Smooth muscle cell (in vitro differentiated cells): ENCODE results near the gene STIMATE. TPM values are rescaled to one million over a fixed set of nuclear protein-coding genes. Genes with fewer than 3 reads are reported as not detected.

ENCODE experiments used
- DNase-seq: peaks from one replicate; lab custom pipeline; 2025; ENCODE audit not compliant: unreplicated experiment; lab: John Stamatoyannopoulos, UW
- H2AFZ ChIP-seq: fragments of 200-600 bp; sonication (generic); 2 replicates; pipeline ENCODE4 v1.6.0; 2016; ENCODE audit warnings: antibody characterized with exemption, low read depth, mild to moderate bottlenecking
- H3F3A ChIP-seq: fragments of 200-600 bp; sonication (generic); 2 replicates; pipeline ENCODE4 v1.6.0; 2017; ENCODE audit warnings: antibody characterized with exemption, low read depth
- H3K27ac ChIP-seq: fragments of 200-600 bp; sonication (generic); 2 replicates; pipeline ENCODE4 v1.5.1; 2016; ENCODE audit warnings: low read depth, mild to moderate bottlenecking
- H3K27me3 ChIP-seq: fragments of 200-600 bp; sonication (generic); 2 replicates; pipeline ENCODE4 v1.6.1; 2016; ENCODE audit warnings: low read depth, mild to moderate bottlenecking
- H3K36me3 ChIP-seq: fragments of 200-600 bp; sonication (generic); 2 replicates; pipeline ENCODE4 v1.5.1; 2016; ENCODE audit warnings: low read depth
- H3K4me1 ChIP-seq: fragments of 200-600 bp; sonication (generic); 2 replicates; pipeline ENCODE4 v1.5.1; 2016; ENCODE audit warnings: low read depth
- H3K4me2 ChIP-seq: fragments of 200-600 bp; sonication (generic); 2 replicates; pipeline ENCODE4 v1.6.0; 2016; ENCODE audit warnings: mild to moderate bottlenecking
- H3K4me3 ChIP-seq: fragments of 200-600 bp; sonication (generic); 2 replicates; pipeline ENCODE4 v1.5.1; 2016; ENCODE audit warnings: mild to moderate bottlenecking
- H3K79me2 ChIP-seq: fragments of 200-600 bp; sonication (generic); 2 replicates; pipeline ENCODE4 v1.6.0; 2016; ENCODE audit warnings: low read depth, mild to moderate bottlenecking
- H3K9ac ChIP-seq: fragments of 200-600 bp; sonication (generic); 2 replicates; pipeline ENCODE4 v1.6.0; 2016; ENCODE audit warnings: low read depth
- H3K9me3 ChIP-seq: fragments of 200-600 bp; sonication (generic); replicated peaks from 2 replicates; pipeline ENCODE4 v1.5.1; 2016; ENCODE audit warnings: low read depth
- H4K20me1 ChIP-seq: fragments of 200-600 bp; sonication (generic); 2 replicates; pipeline ENCODE4 v1.6.0; 2016; ENCODE audit warnings: low read depth
- WGBS: methylation state at CpG from one replicate; pipeline ENCODE4 v1.1.7; 2016; ENCODE audit warnings: low lambda C conversion rate; 5-methylcytosine and 5-hydroxymethylcytosine counted together
- polyA plus RNA-seq: library from polyadenylated mRNA; unstranded; fragments of >200 nt; fragmentation: Nextera tagmentation; extraction: Ambion mirVana; gene quantifications from 2 replicates; pipeline ENCODE4 v1.2.1, GENCODE V29; 2016
- total RNA-seq: library from RNA; depleted of rRNA; stranded (reverse); fragments of >200 nt; gene quantifications from 2 replicates; pipeline ENCODE4 v1.2.3, GENCODE V29; 2014
- TF ChIP-seq, protein P1 (sequence below): fragments of 200-600 bp; sonication (generic); IDR thresholded peaks from 2 replicates; pipeline ENCODE4 v1.5.1; 2017; ENCODE audit warnings: borderline replicate concordance, mild to moderate bottlenecking, antibody characterized with exemption; ENCODE audit not compliant: insufficient read depth, poor library complexity, severe bottlenecking

STIMATE gene
- total and polyA plus RNA-seq, 2 experiments from 2014 or later, result 12.8 to 18.1 TPM

DNA sequence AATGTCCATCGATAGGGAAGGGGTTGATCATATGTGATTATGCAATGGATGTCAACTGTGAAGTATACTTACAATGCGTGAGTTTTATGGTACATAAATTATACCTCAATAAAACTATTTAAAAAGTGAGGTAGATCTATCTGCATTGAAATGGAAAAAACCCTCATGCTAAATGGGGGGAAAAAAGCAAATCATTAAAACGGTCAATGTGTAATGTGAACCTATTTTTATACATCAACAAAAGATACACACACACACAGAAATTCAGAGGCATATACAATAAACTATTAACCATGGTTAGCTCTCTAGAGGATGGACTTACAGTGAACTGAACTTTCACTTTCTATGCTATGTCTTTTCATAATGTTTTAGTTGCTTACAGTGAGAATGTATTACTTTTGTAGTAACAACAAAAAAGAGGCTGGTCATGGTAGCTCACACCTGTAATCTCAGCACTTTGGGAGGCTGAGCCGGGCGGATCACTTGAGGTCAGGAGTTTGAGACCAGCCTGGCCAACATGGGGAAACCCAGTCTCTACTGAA, 23.1 kb downstream of the STIMATE start:
- no peaks in the 10 kb centered on the region for H3K79me2 ChIP-seq
- H3K27me3 ChIP-seq, result no peaks in the 10 kb centered on the region
- H4K20me1 ChIP-seq, result peaks cover 49% of the 10 kb centered on the region
- no peaks in the 10 kb centered on the region for H3K36me3 ChIP-seq
- TF ChIP-seq, protein P1, sequence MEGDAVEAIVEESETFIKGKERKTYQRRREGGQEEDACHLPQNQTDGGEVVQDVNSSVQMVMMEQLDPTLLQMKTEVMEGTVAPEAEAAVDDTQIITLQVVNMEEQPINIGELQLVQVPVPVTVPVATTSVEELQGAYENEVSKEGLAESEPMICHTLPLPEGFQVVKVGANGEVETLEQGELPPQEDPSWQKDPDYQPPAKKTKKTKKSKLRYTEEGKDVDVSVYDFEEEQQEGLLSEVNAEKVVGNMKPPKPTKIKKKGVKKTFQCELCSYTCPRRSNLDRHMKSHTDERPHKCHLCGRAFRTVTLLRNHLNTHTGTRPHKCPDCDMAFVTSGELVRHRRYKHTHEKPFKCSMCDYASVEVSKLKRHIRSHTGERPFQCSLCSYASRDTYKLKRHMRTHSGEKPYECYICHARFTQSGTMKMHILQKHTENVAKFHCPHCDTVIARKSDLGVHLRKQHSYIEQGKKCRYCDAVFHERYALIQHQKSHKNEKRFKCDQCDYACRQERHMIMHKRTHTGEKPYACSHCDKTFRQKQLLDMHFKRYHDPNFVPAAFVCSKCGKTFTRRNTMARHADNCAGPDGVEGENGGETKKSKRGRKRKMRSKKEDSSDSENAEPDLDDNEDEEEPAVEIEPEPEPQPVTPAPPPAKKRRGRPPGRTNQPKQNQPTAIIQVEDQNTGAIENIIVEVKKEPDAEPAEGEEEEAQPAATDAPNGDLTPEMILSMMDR, result no peak
- 89% methylated on average over 5 of the region's 5 CpGs for WGBS
- no peaks in the 10 kb centered on the region for H3K4me1 ChIP-seq
- H3K4me2 ChIP-seq, result no peak overlapping the region
- H3K4me3 ChIP-seq, result no peak overlapping the region
- no peaks in the 10 kb centered on the region for H3F3A ChIP-seq
- no peak overlapping the region for H2AFZ ChIP-seq
- DNase-seq, result no peak
- no peak overlapping the region for H3K9ac ChIP-seq
- no peaks in the 10 kb centered on the region for H3K9me3 ChIP-seq
- no peak overlapping the region for H3K27ac ChIP-seq

DNA sequence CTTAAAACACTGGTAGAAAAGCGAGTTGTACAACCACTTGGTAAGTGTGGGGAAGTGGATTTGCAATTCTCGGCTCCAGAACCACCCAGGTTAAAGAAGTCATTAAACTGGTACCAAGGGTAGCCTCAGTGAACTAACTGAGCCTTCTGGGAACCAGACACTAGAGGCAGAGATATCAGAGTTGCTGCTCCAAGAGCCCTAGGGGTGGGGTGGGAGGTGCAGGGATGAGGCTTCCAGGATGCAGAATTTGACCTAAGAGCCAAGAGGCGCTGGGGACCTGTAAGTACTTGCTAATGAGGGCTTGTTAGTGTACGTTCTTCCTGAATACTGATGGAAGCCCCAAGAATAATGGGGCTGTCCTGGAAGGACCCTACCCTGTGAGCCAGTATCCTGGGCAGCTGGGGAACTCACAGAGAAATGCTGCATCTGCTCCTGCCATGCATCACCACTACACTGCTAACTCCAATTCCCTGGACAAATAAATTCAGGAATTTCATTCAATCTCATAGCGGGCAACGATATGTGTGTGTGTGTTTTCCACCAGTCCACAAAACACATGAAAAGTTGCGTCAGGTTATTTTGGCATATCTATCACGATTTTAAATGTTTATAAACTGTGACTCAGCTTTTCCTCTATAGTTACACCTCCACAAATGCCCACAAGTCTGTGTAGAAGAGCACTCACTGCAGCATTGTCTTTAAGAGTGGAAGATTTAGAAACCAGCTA, 23.8 kb downstream of the STIMATE start:
- Histone ChIP-seq H3K79me2 (no peaks in the 10 kb centered on the region), H3F3A (no peaks in the 10 kb centered on the region), H3K36me3 (no peaks in the 10 kb centered on the region), H3K4me2 (no peak overlapping the region), H3K9me3 (no peaks in the 10 kb centered on the region), H3K4me3 (no peak overlapping the region), H4K20me1 (peaks cover 43% of the 10 kb centered on the region), H3K27me3 (no peaks in the 10 kb centered on the region), H2AFZ (no peak overlapping the region), H3K4me1 (no peaks in the 10 kb centered on the region), H3K9ac (no peak overlapping the region), H3K27ac (no peak overlapping the region)
- WGBS, result 81% methylated on average over 8 of the region's 8 CpGs
- DNase-seq, result no peak
- TF ChIP-seq, protein P1, result no peak

DNA sequence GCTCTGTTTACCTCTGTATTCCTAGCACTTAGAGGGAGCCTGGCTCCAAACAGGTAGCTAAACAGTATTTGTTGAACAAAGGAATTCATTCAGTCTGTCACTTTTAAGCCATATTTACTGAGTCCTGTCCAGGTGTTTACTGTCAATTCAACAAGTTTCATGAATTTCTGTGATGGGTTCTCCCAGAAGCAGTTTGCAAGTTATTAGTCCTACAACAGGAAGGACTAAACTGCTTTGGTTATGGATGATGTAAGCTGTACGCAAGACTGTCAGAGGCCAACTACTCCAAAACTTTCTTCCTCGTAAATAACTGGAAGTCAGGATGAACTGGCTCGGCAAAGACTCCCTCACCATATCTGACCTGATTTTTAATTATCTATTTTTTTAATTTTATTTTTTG, 25.1 kb downstream of the STIMATE start:
- H3K36me3 ChIP-seq, result no peaks in the 10 kb centered on the region
- H2AFZ ChIP-seq, result no peak overlapping the region
- no peak overlapping the region for H3K27ac ChIP-seq
- no peak overlapping the region for H3K4me3 ChIP-seq
- no peaks in the 10 kb centered on the region for H3K79me2 ChIP-seq
- H3F3A ChIP-seq, result no peaks in the 10 kb centered on the region
- no peak overlapping the region for H3K4me2 ChIP-seq
- 41% methylated on average over 3 of the region's 3 CpGs for WGBS
- peaks cover 37% of the 10 kb centered on the region for H4K20me1 ChIP-seq
- no peaks in the 10 kb centered on the region for H3K27me3 ChIP-seq
- H3K9ac ChIP-seq, result no peak overlapping the region
- TF ChIP-seq, protein P1, result no peak
- no peaks in the 10 kb centered on the region for H3K9me3 ChIP-seq
- DNase-seq, result no peak
- no peaks in the 10 kb centered on the region for H3K4me1 ChIP-seq

DNA sequence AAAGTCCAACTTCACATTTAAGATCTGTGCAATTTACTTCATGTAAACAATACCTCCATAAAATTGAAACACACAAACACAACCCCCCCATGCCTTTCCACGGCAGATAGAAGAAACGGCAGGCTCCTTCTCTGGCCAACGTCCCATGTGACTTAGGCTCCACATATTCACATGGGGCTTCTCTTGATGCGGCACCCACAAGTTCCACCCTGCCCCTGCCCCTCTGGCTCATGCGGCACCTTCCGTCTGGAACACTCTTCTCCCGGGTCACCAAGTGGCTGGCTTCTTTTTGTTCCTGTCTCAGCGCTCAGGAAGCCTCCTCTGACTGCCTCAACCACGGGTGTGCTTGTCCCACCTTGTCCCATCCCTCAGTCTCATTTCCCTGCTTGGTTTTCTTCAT, 25.6 kb downstream of the STIMATE start:
- TF ChIP-seq, protein P1, result no peak
- no peak overlapping the region for H2AFZ ChIP-seq

More for the DNA sequence above, 25.6 kb downstream of the STIMATE start:
- Histone ChIP-seq H3K4me1 (no peaks in the 10 kb centered on the region), H3K79me2 (no peaks in the 10 kb centered on the region), H3K27ac (no peak overlapping the region), H3F3A (no peaks in the 10 kb centered on the region), H3K9ac (no peak overlapping the region), H4K20me1 (peaks cover 37% of the 10 kb centered on the region), H3K4me3 (no peak overlapping the region), H3K9me3 (no peaks in the 10 kb centered on the region), H3K36me3 (no peaks in the 10 kb centered on the region), H3K27me3 (no peaks in the 10 kb centered on the region), H3K4me2 (no peak overlapping the region)
- 92% methylated on average over 9 of the region's 9 CpGs for WGBS
- no peak for DNase-seq
